Endometrial microvascular endothelial cells (primary cell): ENCODE results near the gene ELL3. TPM values are rescaled to one million over a fixed set of nuclear protein-coding genes. Genes with fewer than 3 reads are reported as not detected.
"Not testable (repeated sequence)": the region's sequence is repeated elsewhere in the genome, so short reads cannot be mapped to it uniquely, and the experiment has no call there.

Experiments
- in situ Hi-C: cut with HindIII; loops from 2 replicates; pipeline ENCODE4 v1.10.0; 2017; ENCODE audit warnings: low sequenced_read_pairs, low pct_unique_long_range_greater_than_20kb; ENCODE audit errors: inconsistent ontology term
- total RNA-seq: library from RNA; depleted of rRNA; stranded (reverse); fragments of >200 nt; gene quantifications from one replicate; pipeline ENCODE4 v1.2.3, GENCODE V29; 2015; ENCODE audit errors: inconsistent ontology term

ELL3 gene
- total RNA-seq, 1 donor from 2014 or later, result 1.3 TPM

DNA sequence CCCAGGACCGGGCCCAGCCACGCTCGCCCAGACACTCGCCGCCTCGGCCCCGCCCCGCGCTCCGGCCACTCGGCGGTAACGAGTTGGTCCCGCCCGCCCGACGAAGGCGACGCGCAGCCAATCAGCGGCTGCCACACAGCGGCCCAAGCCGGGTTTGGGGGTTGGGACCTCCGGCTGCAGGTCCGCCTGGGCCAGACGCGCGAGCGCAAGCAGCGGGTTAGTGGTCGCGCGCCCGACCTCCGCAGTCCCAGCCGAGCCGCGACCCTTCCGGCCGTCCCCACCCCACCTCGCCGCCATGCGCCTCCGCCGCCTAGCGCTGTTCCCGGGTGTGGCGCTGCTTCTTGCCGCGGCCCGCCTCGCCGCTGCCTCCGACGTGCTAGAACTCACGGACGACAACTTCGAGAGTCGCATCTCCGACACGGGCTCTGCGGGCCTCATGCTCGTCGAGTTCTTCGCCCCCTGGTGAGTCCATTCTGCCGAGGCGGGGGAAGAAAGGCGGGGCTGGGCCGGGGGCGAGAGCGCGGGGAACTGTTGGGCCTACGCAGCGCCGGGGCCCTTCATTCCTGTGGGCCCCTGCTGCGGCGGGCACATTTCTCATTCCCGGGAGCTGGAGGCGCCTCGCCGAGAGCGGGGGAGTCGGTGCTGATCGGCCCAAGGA lies 30.4 kb downstream of the ELL3 start, which contains the start of gene PDIA3:
Gene PDIA3 (plus strand): TSS at position 194 of the 658 bp plus-strand sequence. CDS start 102 bp downstream, at position 296.
- in situ Hi-C loops, result not testable (repeated sequence)

GRCh38 chr15:43735416-43735815 lies 41.4 kb downstream of the ELL3 start:
- in situ Hi-C loops, result no loop called here

DNA sequence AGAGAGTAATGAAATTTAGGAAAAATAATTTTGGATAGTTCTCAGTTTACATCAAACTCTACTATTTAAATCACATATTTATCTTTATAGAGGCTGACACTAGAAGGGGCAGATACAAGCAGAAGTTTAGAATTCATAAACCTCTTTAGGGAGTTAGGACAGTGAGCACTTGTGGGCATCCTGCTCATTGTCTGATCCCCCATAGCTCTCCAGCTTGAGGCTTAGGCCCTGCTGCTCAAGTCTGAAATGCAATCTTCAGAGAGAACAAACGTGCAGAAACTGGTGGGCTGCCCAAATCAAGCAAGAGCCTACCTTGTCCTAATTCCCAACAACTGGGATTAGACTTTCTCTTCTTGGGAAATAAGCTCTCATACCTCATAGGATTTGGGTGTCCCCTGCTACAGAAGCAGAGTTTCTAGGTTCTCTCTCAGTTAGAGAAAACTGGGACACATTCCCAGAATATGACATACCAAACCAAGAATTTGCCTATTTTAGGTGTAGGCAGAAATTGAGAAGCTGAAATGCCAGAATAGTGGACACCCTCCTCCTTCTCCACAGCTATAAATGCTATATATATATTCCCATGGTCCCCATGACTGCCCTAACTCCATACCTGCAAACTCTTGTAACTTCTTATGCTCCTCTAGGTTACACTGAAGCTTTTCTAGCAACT lies 48.6 kb downstream of the ELL3 start:
- in situ Hi-C loops, result not testable (repeated sequence)

GRCh38 chr15:43726306-43726705 lies 50.5 kb downstream of the ELL3 start:
- in situ Hi-C loops, result not testable (repeated sequence)

- in situ Hi-C loops, result no loop called here
These were observed 53.6 kb downstream of the ELL3 start for GRCh38 chr15:43723151-43723550.

Other genes with a start within 250 kb of the ELL3 start
- gene PPIP5K1, start 186.8 kb downstream of the ELL3 start, total RNA-seq, result 30.3 TPM
- not detected for gene CKMT1B, start 182.9 kb downstream of the ELL3 start, total RNA-seq
- gene STRC, start 158.2 kb downstream of the ELL3 start, total RNA-seq, result not detected
- gene CATSPER2, start 128.1 kb downstream of the ELL3 start, total RNA-seq, result not detected
- gene CKMT1A, start 83.1 kb downstream of the ELL3 start, total RNA-seq, result not detected
- 340 TPM for gene PDIA3, start 30.5 kb downstream of the ELL3 start, total RNA-seq
- 424 TPM for gene SERF2, start 15.4 kb upstream of the ELL3 start, total RNA-seq
- not detected for gene SERINC4, start 23.3 kb upstream of the ELL3 start, total RNA-seq
- 16.1 TPM for gene HYPK, start 23.6 kb upstream of the ELL3 start, total RNA-seq
- gene MFAP1, start 47.7 kb upstream of the ELL3 start, total RNA-seq, result 17.7 TPM
- 20.0 TPM for gene WDR76, start 50.0 kb upstream of the ELL3 start, total RNA-seq